GM12874 (cell line): ENCODE data around the gene MPPE1.

Experiments
- CTCF ChIP-seq: IDR thresholded peaks from 2 replicates; pipeline ENCODE4 v1.5.1; 2011; ENCODE audit warnings: low read depth, mild to moderate bottlenecking, control low read depth, low read length, moderate library complexity; ENCODE audit not compliant: insufficient read depth

The MPPE1 gene

DNA sequence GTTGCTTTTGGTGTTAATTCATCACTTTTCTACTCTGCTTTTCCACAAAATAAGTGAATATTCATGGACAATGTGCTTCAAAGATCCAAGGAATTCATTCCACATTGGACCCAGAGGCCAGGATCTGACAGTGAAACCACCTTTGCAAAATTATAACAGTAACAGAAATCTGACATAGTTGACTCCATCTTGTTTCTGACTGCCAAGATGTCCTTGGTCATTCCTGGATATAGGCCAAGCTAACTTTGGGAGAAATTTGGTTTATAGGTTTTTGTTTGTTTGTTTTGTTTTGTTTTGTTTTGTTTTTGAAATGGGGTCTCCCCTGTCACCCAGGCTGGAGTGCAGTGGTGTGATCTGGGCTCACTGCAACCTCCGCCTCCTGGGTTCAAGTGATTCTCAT, 10.3 kb downstream of the MPPE1 start:
- TF ChIP-seq CTCF, result no peak

DNA sequence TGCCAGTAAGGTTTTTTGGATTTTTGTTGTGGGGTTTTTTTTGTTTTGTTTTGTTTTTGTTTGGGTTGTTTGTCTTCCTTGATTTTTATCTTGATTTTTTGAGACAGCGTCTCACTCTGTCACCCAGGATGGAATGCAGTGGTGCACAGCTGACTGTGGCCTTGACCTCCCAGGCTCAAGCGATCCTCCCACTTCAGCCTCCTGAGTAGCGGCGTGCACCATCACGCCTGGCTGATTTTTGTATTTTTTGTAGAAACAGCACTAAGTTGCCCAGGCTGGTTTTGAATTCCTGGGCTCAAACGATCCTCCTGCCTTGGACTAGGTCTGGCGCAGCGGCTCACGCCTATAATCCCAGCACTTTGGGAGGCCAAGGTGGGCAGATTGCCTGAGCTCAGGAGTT, 16.4 kb downstream of the MPPE1 start:
- TF ChIP-seq CTCF, result no peak

GRCh38 chr18:11889284-11889683, 18.8 kb downstream of the MPPE1 start:
- TF ChIP-seq CTCF, result no peak

DNA sequence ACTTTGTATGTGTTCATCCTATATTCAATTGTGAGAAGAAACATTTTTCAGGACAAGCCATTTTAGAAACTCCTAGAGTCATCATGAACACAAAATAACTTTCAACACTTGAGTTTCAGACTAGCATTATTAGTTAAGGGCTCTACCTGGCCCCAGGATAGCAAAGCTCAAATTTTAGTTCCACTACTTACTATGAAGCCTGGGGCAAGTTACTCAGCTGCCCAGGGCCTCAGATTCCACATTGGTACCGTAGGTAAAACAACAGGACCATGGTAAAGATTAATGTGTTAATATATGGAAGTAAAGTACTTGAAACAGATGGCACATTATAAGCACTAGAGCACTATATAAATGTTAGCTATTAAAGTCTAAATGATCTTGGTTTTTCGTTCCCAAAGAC, 19.4 kb downstream of the MPPE1 start:
- TF ChIP-seq CTCF, result no peak

GRCh38 chr18:11887328-11888128, 20.6 kb downstream of the MPPE1 start:
- TF ChIP-seq CTCF, result no peak

DNA sequence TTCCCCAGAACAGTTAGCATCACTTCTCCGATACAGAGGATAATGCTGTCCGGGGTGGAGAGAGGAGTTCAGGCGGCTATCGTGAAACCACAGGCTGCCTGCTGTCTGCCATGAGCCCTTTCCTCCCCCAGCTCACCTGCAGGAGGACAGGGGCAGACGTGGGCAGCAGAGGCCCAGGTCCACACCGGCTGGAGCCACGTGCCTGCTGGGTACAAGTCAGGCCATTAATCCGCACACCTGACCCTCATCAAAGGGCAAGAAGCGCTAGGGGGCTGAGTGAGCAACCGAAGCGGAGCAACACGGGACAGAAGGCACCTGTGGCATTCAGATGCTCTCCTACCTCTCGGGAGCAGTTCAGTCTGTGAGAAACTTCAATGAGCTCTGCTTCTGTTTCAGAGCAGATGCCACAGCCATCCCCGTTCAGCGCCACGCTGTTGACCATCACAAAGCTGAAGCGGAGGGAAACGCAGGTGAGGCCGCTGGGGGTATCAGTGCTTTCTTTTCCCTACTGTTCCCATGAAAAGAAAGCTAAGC, 21.5 kb downstream of the MPPE1 start:
- TF ChIP-seq CTCF, result no peak

DNA sequence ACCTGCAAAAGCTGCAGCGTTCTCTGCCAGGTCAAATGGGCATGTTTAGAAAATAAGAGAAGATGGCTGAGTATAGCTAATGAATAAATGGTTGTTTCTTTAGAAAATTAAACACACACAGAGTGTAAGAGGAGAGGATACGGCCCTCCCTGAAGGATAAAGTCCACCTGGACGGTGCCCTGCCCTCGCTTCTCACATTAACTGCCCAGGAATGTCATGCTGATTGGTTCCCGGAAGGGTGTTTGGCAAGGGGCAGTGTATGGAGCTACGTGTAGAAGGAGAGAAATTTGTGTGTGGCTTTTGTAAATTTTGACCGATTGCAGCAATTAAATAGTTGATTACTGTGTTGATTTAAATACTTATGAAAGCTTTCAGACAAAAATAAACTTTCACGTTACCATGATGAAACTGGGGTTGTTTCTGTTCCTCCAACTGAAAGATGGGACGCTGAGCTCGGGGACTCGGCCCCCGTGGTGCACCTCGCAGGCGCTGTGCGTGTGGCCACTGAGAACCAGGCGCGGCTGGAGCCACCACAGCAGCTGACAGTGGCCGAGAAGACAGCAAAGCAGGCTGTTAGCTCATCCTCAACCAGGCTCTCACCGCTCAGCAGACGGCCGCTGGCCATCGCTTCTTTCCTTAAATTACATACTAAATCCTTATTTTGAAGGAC, 22.7 kb downstream of the MPPE1 start:
- TF ChIP-seq CTCF, result no peak
